AG10803 (cell line): ENCODE results near the gene NISCH.

Experiments
- DNase-seq: peaks from one replicate; pipeline ENCODE4 v3.0.0; 2010; ENCODE audit warnings: low read depth
- H3K4me3 ChIP-seq: 2 replicates; pipeline ENCODE4 v1.5.1; 2011; ENCODE audit warnings: mild to moderate bottlenecking, low read length, control low read depth
- CTCF ChIP-seq: conservative IDR thresholded peaks from 2 replicates; pipeline ENCODE4 v1.5.1; 2011; ENCODE audit warnings: mild to moderate bottlenecking, low read length, control low read depth, inconsistent platforms

The NISCH gene

GRCh38 chr3:52473026-52473425, 17.6 kb downstream of the NISCH start:
- TF ChIP-seq CTCF = no peak
- DNase-seq = no peak
- H3K4me3 ChIP-seq = no peak overlapping the region

GRCh38 chr3:52477076-52477795, 21.8 kb downstream of the NISCH start:
- no peak for TF ChIP-seq CTCF
- no peak for DNase-seq
- no peak overlapping the region for H3K4me3 ChIP-seq

- no peak overlapping the region for H3K4me3 ChIP-seq
- DNase-seq = no peak
- no peak for TF ChIP-seq CTCF
These were observed 22.3 kb downstream of the NISCH start for GRCh38 chr3:52477796-52478095.

- no peak for TF ChIP-seq CTCF
- H3K4me3 ChIP-seq = no peak overlapping the region
- no peak for DNase-seq
These were observed 23.9 kb downstream of the NISCH start for GRCh38 chr3:52479037-52479876.

GRCh38 chr3:52479877-52480575, 24.6 kb downstream of the NISCH start:
- H3K4me3 ChIP-seq = no peak overlapping the region
- DNase-seq = no peak
- no peak for TF ChIP-seq CTCF

- no peak overlapping the region for H3K4me3 ChIP-seq
- no peak for TF ChIP-seq CTCF
- no peak for DNase-seq
These were observed 25.6 kb downstream of the NISCH start for GRCh38 chr3:52480768-52481715.
